ENCODE measurements around the gene ARHGEF3. TPM values are rescaled to one million over a fixed set of nuclear protein-coding genes. Genes with fewer than 3 reads are reported as not detected.

The ARHGEF3 gene
- 2.0 and 2.1 TPM in 2 replicates for polyA plus RNA-seq (2011; rRNA removed)
- polyA minus RNA-seq (2011; rRNA and poly(A)+ RNA removed): 1.1 and 1.2 TPM in 2 replicates

GRCh38 chr3:56801662-56802377 is at the start of gene ARHGEF3:
TSS of gene ARHGEF3 (minus strand) at chr3:56801949. CDS start at chr3:56801798, 151 bp downstream.
- Histone ChIP-seq H3K4me3 (ENCODE audit: low read depth, low read length) (peak within 1 kb of the TSS; percentile 50), H3K27me3 (ENCODE audit: control insufficient read depth, insufficient read depth, low read length) (0 out of 2 replicates have a peak, but pooled peaks cover 1% of the 10 kb centered on the region), H3K36me3 (ENCODE audit: control insufficient read depth, insufficient read depth, low read length) (no peaks in the 10 kb centered on the region)
- no peak for DNase-seq (ENCODE audit: low read depth)
- CTCF ChIA-PET: interaction anchor here (0.8 to 5.9 kb wide), 10 partner anchors 10 to 196 kb away, joined by 3 to 136 read pairs (median 4); no protein-coding TSS in a partner anchor
- TF ChIP-seq, protein P1, sequence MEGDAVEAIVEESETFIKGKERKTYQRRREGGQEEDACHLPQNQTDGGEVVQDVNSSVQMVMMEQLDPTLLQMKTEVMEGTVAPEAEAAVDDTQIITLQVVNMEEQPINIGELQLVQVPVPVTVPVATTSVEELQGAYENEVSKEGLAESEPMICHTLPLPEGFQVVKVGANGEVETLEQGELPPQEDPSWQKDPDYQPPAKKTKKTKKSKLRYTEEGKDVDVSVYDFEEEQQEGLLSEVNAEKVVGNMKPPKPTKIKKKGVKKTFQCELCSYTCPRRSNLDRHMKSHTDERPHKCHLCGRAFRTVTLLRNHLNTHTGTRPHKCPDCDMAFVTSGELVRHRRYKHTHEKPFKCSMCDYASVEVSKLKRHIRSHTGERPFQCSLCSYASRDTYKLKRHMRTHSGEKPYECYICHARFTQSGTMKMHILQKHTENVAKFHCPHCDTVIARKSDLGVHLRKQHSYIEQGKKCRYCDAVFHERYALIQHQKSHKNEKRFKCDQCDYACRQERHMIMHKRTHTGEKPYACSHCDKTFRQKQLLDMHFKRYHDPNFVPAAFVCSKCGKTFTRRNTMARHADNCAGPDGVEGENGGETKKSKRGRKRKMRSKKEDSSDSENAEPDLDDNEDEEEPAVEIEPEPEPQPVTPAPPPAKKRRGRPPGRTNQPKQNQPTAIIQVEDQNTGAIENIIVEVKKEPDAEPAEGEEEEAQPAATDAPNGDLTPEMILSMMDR (IDR thresholded peaks at IDR 0.05; ENCODE audit: insufficient read depth, low read depth, low read length): peak; percentile 49
- POLR2A ChIA-PET: no interaction called here

DNA sequence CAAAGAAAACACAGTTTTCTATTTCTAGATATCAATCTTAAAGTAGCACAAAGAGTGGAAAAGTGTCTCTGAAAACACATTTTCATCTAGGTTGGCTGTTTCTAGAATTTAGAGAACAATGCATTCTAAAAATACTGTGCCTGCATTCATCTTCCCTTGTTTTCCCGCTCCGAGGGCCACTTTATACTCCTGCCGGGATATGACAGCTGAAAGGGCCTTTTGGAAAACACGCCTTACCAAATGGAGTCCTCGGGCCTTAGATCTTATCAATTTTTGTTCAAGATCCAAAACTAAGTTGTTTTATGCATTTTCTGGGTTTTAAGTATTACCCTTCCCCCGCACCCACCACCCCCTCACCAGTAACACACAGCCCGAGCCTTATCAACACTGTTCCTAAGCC is 47.9 kb upstream of the ARHGEF3 start:
- POLR2A ChIA-PET: no interaction called here
- TF ChIP-seq, protein P1 (IDR thresholded peaks at IDR 0.05; ENCODE audit: insufficient read depth, low read depth, low read length): no peak
- H3K4me3 ChIP-seq (ENCODE audit: low read depth, low read length): no peak overlapping the region
- CTCF ChIA-PET: no interaction called here
- no peaks in the 10 kb centered on the region for H3K27me3 ChIP-seq (ENCODE audit: control insufficient read depth, insufficient read depth, low read length)
- no peak for DNase-seq (ENCODE audit: low read depth)
- H3K36me3 ChIP-seq (ENCODE audit: control insufficient read depth, insufficient read depth, low read length): no peaks in the 10 kb centered on the region

- no peak for DNase-seq (ENCODE audit: low read depth)
- Histone ChIP-seq H3K36me3 (ENCODE audit: control insufficient read depth, insufficient read depth, low read length) (no peaks in the 10 kb centered on the region), H3K27me3 (ENCODE audit: control insufficient read depth, insufficient read depth, low read length) (no peaks in the 10 kb centered on the region), H3K4me3 (ENCODE audit: low read depth, low read length) (no peak overlapping the region)
- ChIA-PET CTCF (no interaction called here), POLR2A (no interaction called here)
- TF ChIP-seq, protein P1 (IDR thresholded peaks at IDR 0.05; ENCODE audit: insufficient read depth, low read depth, low read length): no peak
Measured at GRCh38 chr3:56845505-56845904, 43.8 kb upstream of the ARHGEF3 start.

DNA sequence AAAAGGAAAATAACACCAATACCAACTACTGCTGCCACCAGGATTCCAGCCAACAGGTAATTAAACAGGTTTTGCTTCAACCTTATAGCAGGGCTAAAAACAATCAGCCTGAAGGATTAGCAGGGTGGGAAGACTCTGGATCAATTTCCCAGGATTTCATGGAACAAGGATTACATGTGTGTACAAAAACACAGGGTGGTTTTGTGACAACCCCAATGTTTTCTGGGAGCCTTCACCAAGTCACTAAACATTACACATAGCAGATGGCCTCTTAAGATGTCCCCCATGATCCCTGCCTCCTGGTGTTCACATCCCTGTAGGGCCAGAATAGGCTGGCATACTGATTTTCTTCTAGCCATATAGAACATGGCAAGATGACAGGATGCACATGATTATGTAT is 42.8 kb upstream of the ARHGEF3 start:
- no peak for DNase-seq (ENCODE audit: low read depth)
- ChIA-PET CTCF (no interaction called here), POLR2A (no interaction called here)
- Histone ChIP-seq H3K36me3 (ENCODE audit: control insufficient read depth, insufficient read depth, low read length) (no peaks in the 10 kb centered on the region), H3K27me3 (ENCODE audit: control insufficient read depth, insufficient read depth, low read length) (no peaks in the 10 kb centered on the region), H3K4me3 (ENCODE audit: low read depth, low read length) (no peak overlapping the region)
- TF ChIP-seq, protein P1 (IDR thresholded peaks at IDR 0.05; ENCODE audit: insufficient read depth, low read depth, low read length): no peak

DNA sequence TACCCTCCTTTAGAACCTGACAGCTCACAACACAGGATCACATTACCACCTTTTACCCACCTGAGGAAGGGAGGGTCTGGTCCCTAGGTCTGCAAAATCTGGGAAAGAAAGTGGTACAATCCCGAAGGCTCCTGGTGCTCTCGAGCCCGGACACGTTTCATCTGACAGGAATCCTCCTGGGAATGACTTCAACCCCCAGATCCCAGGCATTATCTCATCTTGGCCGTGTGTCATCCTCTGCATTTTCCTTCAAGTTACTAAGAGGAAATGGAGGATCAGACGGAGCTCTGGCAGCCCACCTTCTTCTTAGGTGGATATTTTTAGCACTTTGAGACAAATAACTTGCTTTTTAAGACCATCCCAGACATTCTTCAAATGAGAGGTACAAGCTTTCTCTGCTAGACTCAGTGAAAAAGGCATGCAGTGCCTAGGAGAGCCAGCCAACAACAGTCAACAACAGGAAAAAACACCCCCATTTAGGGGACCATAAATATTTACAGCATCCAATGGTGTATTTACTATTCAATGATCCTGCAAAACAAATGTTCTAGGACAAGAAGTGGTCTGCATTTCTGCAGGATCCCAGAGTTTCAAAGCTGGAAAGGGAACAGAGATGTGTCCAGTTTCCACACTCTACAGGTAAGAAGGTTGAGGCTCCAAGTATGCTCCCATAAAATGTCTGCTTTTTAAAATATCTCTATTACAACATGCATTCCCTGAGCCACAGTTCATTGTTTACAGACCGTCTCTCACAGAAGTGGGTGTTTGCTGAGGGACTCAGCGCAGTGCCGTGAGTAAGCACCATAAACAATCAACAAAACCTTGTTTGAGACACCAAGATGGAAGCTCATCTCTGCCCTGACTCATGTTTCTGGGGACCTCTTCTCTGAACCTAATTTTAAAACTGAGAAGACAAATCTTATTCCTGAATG is 38.3 kb upstream of the ARHGEF3 start:
- Histone ChIP-seq H3K36me3 (ENCODE audit: control insufficient read depth, insufficient read depth, low read length) (no peaks in the 10 kb centered on the region), H3K27me3 (ENCODE audit: control insufficient read depth, insufficient read depth, low read length) (no peaks in the 10 kb centered on the region), H3K4me3 (ENCODE audit: low read depth, low read length) (no peak overlapping the region)
- POLR2A ChIA-PET: no interaction called here
- CTCF ChIA-PET: no interaction called here
- TF ChIP-seq, protein P1 (IDR thresholded peaks at IDR 0.05; ENCODE audit: insufficient read depth, low read depth, low read length): no peak
- DNase-seq (ENCODE audit: low read depth): no peak
